ENCODE measurements around the gene ARSK.

The ARSK gene

GRCh38 chr5:95526871-95527270 is 28.0 kb upstream of the ARSK start (continued):
- TF ChIP-seq, protein P1, sequence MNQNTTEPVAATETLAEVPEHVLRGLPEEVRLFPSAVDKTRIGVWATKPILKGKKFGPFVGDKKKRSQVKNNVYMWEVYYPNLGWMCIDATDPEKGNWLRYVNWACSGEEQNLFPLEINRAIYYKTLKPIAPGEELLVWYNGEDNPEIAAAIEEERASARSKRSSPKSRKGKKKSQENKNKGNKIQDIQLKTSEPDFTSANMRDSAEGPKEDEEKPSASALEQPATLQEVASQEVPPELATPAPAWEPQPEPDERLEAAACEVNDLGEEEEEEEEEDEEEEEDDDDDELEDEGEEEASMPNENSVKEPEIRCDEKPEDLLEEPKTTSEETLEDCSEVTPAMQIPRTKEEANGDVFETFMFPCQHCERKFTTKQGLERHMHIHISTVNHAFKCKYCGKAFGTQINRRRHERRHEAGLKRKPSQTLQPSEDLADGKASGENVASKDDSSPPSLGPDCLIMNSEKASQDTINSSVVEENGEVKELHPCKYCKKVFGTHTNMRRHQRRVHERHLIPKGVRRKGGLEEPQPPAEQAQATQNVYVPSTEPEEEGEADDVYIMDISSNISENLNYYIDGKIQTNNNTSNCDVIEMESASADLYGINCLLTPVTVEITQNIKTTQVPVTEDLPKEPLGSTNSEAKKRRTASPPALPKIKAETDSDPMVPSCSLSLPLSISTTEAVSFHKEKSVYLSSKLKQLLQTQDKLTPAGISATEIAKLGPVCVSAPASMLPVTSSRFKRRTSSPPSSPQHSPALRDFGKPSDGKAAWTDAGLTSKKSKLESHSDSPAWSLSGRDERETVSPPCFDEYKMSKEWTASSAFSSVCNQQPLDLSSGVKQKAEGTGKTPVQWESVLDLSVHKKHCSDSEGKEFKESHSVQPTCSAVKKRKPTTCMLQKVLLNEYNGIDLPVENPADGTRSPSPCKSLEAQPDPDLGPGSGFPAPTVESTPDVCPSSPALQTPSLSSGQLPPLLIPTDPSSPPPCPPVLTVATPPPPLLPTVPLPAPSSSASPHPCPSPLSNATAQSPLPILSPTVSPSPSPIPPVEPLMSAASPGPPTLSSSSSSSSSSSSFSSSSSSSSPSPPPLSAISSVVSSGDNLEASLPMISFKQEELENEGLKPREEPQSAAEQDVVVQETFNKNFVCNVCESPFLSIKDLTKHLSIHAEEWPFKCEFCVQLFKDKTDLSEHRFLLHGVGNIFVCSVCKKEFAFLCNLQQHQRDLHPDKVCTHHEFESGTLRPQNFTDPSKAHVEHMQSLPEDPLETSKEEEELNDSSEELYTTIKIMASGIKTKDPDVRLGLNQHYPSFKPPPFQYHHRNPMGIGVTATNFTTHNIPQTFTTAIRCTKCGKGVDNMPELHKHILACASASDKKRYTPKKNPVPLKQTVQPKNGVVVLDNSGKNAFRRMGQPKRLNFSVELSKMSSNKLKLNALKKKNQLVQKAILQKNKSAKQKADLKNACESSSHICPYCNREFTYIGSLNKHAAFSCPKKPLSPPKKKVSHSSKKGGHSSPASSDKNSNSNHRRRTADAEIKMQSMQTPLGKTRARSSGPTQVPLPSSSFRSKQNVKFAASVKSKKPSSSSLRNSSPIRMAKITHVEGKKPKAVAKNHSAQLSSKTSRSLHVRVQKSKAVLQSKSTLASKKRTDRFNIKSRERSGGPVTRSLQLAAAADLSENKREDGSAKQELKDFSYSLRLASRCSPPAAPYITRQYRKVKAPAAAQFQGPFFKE (tag by site-specific recombination; IDR thresholded peaks at IDR 0.05; ENCODE audit: borderline replicate concordance): no peak
- no peak for TF ChIP-seq ZNF138 (tag by site-specific recombination; IDR thresholded peaks at IDR 0.05; ENCODE audit: borderline replicate concordance)
- no peak for TF ChIP-seq ZNF571 (tag by site-specific recombination; IDR thresholded peaks at IDR 0.05)
- TF ChIP-seq AEBP2 (tag by site-specific recombination; IDR thresholded peaks at IDR 0.05; ENCODE audit: borderline replicate concordance): no peak
- no peak for TF ChIP-seq SCRT2 (tag by site-specific recombination; IDR thresholded peaks at IDR 0.05)
- TF ChIP-seq ZNF416 (tag by site-specific recombination; IDR thresholded peaks at IDR 0.05): no peak
- no peak for TF ChIP-seq ZNF140 (tag by site-specific recombination; IDR thresholded peaks at IDR 0.05)
- TF ChIP-seq OVOL3 (tag by site-specific recombination; IDR thresholded peaks at IDR 0.05): no peak
- TF ChIP-seq ZNF157 (tag by site-specific recombination; IDR thresholded peaks at IDR 0.05): no peak

DNA sequence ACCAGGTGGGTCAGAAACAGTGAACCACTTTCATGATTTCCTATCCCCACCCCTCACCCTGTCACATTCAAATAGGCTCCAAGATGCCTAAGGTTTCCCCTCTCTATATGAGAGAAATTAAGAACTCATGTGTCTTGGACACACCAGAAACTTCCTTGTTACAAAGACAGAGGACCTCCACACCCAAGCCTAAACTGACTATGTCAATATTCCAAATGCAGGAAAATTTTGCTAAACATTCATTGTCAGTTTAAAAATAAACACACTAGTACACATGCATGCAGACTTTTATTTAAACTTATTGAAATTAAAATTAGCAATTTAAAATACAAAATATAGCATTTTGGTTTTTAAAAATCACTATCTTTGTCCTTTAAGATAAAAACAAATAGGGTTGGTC is 26.3 kb upstream of the ARSK start:
- no peaks in the 10 kb centered on the region for H3K9me3 ChIP-seq (ENCODE audit: control insufficient read depth, insufficient read depth, low read depth, low read length)
- peaks cover 27 to 59% of the 10 kb centered on the region in 2 experiments for H3K36me3 ChIP-seq (ENCODE audit: control insufficient read depth in 2 of 2, insufficient read depth in 1 of 2, low read length in 2 of 2)
- no peak overlapping the region for H3K4me3 ChIP-seq (ENCODE audit: low read depth, low read length)
- ChIA-PET CTCF (no interaction called here), POLR2A (no interaction called here)
- no peaks in the 10 kb centered on the region for H3K4me1 ChIP-seq (ENCODE audit: control insufficient read depth, insufficient read depth, low read length)
- H3K27ac ChIP-seq (ENCODE audit: extremely low read depth, low read depth, low read length): no peak overlapping the region
- TF ChIP-seq, protein P2, sequence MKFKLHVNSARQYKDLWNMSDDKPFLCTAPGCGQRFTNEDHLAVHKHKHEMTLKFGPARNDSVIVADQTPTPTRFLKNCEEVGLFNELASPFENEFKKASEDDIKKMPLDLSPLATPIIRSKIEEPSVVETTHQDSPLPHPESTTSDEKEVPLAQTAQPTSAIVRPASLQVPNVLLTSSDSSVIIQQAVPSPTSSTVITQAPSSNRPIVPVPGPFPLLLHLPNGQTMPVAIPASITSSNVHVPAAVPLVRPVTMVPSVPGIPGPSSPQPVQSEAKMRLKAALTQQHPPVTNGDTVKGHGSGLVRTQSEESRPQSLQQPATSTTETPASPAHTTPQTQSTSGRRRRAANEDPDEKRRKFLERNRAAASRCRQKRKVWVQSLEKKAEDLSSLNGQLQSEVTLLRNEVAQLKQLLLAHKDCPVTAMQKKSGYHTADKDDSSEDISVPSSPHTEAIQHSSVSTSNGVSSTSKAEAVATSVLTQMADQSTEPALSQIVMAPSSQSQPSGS (tag by site-specific recombination; IDR thresholded peaks at IDR 0.05; ENCODE audit: low read depth): no peak
- TF ChIP-seq TRIM28 (IDR thresholded peaks at IDR 0.05; ENCODE audit: borderline replicate concordance, low read length) (no peak), ZNF658 (tag by site-specific recombination; IDR thresholded peaks at IDR 0.05) (no peak), ZNF600 (tag by site-specific recombination; IDR thresholded peaks at IDR 0.05) (no peak), ZNF223 (tag by site-specific recombination; IDR thresholded peaks at IDR 0.05) (no peak), ZNF747 (tag by site-specific recombination; IDR thresholded peaks at IDR 0.05) (no peak), EGR2 (tag by site-specific recombination; IDR thresholded peaks at IDR 0.05; ENCODE audit: low read depth) (no peak), HOXC10 (CRISPR knock-in tag; IDR thresholded peaks at IDR 0.05) (no peak), SCRT1 (tag by site-specific recombination; IDR thresholded peaks at IDR 0.05; ENCODE audit: borderline replicate concordance) (no peak), ZNF660 (tag by site-specific recombination; IDR thresholded peaks at IDR 0.05) (no peak), ZNF133 (tag by site-specific recombination; IDR thresholded peaks at IDR 0.05) (no peak), ZNF558 (tag by site-specific recombination; IDR thresholded peaks at IDR 0.05) (no peak)
- TF ChIP-seq, protein P3, sequence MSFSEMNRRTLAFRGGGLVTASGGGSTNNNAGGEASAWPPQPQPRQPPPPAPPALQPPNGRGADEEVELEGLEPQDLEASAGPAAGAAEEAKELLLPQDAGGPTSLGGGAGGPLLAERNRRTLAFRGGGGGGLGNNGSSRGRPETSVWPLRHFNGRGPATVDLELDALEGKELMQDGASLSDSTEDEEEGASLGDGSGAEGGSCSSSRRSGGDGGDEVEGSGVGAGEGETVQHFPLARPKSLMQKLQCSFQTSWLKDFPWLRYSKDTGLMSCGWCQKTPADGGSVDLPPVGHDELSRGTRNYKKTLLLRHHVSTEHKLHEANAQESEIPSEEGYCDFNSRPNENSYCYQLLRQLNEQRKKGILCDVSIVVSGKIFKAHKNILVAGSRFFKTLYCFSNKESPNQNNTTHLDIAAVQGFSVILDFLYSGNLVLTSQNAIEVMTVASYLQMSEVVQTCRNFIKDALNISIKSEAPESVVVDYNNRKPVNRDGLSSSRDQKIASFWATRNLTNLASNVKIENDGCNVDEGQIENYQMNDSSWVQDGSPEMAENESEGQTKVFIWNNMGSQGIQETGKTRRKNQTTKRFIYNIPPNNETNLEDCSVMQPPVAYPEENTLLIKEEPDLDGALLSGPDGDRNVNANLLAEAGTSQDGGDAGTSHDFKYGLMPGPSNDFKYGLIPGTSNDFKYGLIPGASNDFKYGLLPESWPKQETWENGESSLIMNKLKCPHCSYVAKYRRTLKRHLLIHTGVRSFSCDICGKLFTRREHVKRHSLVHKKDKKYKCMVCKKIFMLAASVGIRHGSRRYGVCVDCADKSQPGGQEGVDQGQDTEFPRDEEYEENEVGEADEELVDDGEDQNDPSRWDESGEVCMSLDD (tag by site-specific recombination; IDR thresholded peaks at IDR 0.05): no peak
- TF ChIP-seq, protein P4, sequence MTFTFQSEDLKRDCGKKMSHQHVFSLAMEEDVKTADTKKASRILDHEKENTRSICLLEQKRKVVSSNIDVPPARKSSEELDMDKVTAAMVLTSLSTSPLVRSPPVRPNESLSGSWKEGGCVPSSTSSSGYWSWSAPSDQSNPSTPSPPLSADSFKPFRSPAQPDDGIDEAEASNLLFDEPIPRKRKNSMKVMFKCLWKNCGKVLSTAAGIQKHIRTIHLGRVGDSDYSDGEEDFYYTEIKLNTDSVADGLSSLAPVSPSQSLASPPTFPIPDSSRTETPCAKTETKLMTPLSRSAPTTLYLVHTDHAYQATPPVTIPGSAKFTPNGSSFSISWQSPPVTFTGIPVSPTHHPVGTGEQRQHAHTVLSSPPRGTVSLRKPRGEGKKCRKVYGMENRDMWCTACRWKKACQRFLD (tag by site-specific recombination; IDR thresholded peaks at IDR 0.05): no peak

Data from HEK293 (cell line).